ENCODE measurements around the gene MCC. TPM values are rescaled to one million over a fixed set of nuclear protein-coding genes. Genes with fewer than 3 reads are reported as not detected.

MCC gene
- total RNA-seq, 1 donor from 2014 or later = 46.1 TPM

DNA sequence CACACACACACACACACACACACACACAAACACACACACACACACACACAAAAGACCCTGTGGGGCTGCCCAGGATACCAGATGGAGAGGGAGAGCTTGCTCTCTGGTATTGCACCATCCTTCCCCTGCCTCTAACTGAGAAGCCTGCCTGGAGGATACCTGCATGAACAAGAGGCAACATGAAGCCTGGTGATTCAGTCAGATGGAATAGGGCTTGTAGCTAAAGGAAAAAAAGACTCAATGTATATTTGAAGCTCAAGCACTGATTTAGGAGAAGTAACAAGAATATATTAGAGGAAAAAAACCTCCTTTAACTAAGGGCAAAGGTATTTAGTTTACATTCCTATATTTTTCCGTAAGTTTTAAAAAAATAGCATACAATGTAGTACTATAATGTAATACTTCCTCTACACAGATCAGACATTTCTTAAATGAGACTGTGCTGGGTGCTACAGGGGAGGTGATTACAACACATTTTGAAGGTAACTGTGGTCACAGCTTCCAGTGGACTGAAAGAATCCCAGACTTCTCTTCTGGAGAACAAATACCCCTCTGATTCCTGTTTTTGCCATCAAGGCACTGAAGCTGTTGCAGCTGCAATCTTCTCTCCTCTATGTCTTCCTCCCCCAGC lies 342.4 kb downstream of the MCC start:
- Mint-ChIP-seq H3K36me3 (ENCODE audit: unreplicated experiment) (peaks cover 5% of the 10 kb centered on the region), H3K4me1 (ENCODE audit: low read depth, unreplicated experiment) (peaks cover 44% of the 10 kb centered on the region), H3K27ac (ENCODE audit: unreplicated experiment) (peak overlapping the region; percentile 40), H3K27me3 (ENCODE audit: unreplicated experiment) (peaks cover 4% of the 10 kb centered on the region), H3K9me3 (ENCODE audit: unreplicated experiment) (peaks cover 3% of the 10 kb centered on the region), H3K4me3 (ENCODE audit: unreplicated experiment) (no peak overlapping the region)
- no peak for DNase-seq
- TF ChIP-seq, protein P1, sequence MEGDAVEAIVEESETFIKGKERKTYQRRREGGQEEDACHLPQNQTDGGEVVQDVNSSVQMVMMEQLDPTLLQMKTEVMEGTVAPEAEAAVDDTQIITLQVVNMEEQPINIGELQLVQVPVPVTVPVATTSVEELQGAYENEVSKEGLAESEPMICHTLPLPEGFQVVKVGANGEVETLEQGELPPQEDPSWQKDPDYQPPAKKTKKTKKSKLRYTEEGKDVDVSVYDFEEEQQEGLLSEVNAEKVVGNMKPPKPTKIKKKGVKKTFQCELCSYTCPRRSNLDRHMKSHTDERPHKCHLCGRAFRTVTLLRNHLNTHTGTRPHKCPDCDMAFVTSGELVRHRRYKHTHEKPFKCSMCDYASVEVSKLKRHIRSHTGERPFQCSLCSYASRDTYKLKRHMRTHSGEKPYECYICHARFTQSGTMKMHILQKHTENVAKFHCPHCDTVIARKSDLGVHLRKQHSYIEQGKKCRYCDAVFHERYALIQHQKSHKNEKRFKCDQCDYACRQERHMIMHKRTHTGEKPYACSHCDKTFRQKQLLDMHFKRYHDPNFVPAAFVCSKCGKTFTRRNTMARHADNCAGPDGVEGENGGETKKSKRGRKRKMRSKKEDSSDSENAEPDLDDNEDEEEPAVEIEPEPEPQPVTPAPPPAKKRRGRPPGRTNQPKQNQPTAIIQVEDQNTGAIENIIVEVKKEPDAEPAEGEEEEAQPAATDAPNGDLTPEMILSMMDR (IDR thresholded peaks at IDR 0.05; ENCODE audit: partially characterized antibody, unreplicated experiment) = no peak

DNA sequence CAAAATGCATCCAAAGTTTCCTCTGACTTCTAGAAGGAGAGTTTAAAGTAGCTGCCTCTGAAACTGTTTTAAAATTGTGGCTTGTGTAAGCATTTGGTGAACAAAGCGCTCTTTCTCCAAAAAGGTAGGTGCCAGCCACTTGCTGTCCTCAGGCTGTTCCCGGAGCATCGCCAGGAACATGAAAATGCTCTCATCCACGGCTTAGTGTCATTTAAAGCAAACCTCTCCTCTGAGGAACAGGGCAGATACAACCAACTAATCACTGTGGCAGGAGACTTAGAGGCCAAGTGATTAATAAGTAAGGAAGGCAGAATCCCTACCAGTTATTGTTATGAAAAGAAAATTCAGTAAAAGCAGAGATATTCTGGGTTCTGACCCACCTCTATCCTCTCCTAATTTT lies 346.1 kb downstream of the MCC start:
- H3K9me3 Mint-ChIP-seq (ENCODE audit: unreplicated experiment) = peaks cover 6% of the 10 kb centered on the region
- peaks cover 38% of the 10 kb centered on the region for H3K4me1 Mint-ChIP-seq (ENCODE audit: low read depth, unreplicated experiment)
- no peak for DNase-seq
- peak overlapping the region; percentile 17 for H3K4me3 Mint-ChIP-seq (ENCODE audit: unreplicated experiment)
- peaks cover 5% of the 10 kb centered on the region for H3K36me3 Mint-ChIP-seq (ENCODE audit: unreplicated experiment)
- peaks cover 6% of the 10 kb centered on the region for H3K27me3 Mint-ChIP-seq (ENCODE audit: unreplicated experiment)
- H3K27ac Mint-ChIP-seq (ENCODE audit: unreplicated experiment) = peak overlapping the region; percentile 4
- TF ChIP-seq, protein P1 (IDR thresholded peaks at IDR 0.05; ENCODE audit: partially characterized antibody, unreplicated experiment) = no peak

DNA sequence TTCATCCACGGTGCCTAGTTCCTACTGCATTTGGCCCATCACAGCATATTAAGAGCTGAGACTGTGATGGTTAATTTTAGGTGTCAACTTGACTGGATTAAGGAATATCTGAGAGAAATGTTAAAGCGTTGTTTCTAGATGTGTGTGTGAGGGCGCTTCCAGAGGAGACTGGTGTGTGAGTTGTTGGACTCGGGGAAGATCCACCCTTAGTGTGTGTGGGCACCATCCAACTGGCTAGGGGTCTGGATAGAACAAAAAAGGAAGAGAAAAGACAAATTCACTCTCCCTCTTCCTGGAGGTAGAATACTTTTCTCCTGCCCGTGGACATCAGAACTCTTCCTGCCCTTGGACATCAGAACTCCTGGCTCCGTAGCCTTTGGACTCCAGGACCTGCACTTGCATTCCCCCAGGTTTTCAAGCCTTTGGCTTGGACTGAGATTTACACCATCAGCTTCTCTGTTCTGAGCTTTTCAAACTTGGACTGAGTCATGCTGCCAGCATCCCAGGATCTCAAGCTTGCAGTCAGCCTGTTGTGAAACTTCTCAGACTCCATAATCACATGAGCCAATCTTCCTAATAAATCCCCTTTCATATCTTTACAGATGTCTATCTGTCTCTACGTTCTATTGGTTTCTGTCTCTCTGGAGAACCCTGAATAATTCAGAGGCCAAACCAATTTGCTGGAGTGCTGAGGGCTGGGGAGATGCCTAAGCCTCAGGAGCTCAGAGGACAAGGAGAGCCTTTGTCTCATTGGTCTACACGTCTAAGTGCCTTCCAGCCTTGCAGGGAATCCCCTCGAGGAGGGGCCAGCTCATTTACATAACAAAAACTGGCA lies 347.2 kb downstream of the MCC start:
- DNase-seq = no peak
- Mint-ChIP-seq H3K36me3 (ENCODE audit: unreplicated experiment) (peaks cover 5% of the 10 kb centered on the region), H3K4me1 (ENCODE audit: low read depth, unreplicated experiment) (peaks cover 30% of the 10 kb centered on the region), H3K9me3 (ENCODE audit: unreplicated experiment) (peaks cover 6% of the 10 kb centered on the region), H3K27ac (ENCODE audit: unreplicated experiment) (peak overlapping the region; percentile 65), H3K27me3 (ENCODE audit: unreplicated experiment) (peaks cover 6% of the 10 kb centered on the region), H3K4me3 (ENCODE audit: unreplicated experiment) (peak overlapping the region; percentile 47)
- TF ChIP-seq, protein P1 (IDR thresholded peaks at IDR 0.05; ENCODE audit: partially characterized antibody, unreplicated experiment) = no peak

DNA sequence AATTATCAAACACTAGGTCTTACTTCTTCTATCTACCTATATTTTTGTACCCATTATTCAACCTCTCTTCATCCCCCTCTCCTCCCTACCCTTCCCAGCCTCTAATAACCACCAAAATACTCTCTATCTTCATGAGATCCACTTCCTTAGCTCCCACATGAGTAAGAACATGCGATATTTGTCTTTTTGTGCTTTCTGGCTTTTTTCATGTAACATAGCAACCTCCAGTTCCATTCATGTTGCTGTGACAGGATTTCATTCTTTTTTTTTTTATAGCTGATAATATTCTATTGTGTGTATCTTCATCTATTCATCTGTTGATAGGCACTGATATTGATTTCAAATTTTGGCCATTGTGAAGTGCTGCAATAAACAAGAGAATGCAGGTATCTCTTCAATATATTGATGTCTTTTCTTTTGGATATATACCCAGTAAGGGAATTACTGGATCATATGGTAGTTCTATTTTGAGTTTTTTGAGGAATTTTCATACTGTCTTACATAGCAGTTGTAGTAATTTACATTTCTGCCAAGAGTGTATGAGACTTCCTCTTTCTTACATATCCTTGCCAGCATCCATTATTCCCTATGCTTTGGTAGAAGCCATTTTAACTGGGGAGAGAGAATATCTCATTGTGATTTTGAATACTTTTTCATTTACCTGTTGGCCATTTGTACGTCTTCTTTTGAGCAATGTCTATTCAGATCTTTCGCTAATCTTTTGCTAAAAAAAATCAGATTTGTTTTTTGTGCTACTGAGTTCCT lies 354.9 kb downstream of the MCC start:
- TF ChIP-seq, protein P1 (IDR thresholded peaks at IDR 0.05; ENCODE audit: partially characterized antibody, unreplicated experiment) = no peak
- Mint-ChIP-seq H3K27ac (ENCODE audit: unreplicated experiment) (no peak overlapping the region), H3K4me3 (ENCODE audit: unreplicated experiment) (no peak overlapping the region), H3K36me3 (ENCODE audit: unreplicated experiment) (peaks cover 15% of the 10 kb centered on the region), H3K27me3 (ENCODE audit: unreplicated experiment) (peaks cover 10% of the 10 kb centered on the region), H3K4me1 (ENCODE audit: low read depth, unreplicated experiment) (peaks cover 18% of the 10 kb centered on the region), H3K9me3 (ENCODE audit: unreplicated experiment) (peaks cover 10% of the 10 kb centered on the region)
- DNase-seq = no peak
